GM21367 (cell line): ENCODE results near the gene MAN2B2.

Experiments
- ATAC-seq: cut with Tn5 transposase; IDR thresholded peaks from one replicate; pipeline ENCODE4 v1.9.1; 2021; ENCODE audit not compliant: unreplicated experiment

The MAN2B2 gene

GRCh38 chr4:6566391-6567190 is 8.4 kb upstream of the MAN2B2 start:
- no peak for ATAC-seq

DNA sequence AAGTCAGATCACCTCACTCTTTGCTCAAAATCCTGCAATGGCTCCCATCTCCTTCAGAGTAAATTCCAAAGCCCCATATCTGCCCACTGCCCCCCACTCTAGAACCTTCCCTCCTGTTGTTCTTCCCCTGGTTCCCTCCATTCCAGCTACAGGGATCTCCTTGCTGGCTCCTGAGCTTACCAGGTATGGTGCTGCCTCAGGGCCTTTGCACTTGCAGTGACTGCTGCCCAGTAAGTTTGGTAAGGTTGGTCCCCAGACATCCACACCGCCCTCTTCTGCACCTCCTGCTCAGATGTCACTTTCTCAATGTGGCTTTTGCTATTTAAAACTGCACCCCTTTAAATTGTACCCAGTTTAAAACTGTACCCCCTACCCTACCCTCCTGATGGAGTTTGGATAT is 7.8 kb upstream of the MAN2B2 start:
- no peak for ATAC-seq

DNA sequence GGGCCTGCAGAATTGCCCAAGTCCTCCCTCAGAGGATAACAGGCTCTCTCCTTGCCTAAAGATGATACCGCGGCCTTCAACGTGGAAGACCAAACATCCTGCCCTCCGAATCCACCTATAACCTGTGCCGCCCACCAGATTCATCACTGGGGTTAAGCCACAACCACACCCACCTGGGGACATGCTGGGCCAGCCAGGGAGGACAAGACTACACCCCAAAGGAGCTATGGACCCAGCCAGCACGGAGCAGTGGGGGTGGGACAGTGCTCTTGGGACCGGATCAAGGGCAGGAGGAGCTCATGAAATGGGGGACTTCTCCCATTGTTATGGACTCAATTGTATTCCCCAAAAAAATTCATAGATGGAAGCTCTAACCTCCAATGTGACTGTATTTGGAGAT is 6.8 kb upstream of the MAN2B2 start:
- no peak for ATAC-seq

GRCh38 chr4:6568689-6569332 is 6.2 kb upstream of the MAN2B2 start:
- ATAC-seq, result no peak

- ATAC-seq, result no peak
These were observed 3.4 kb upstream of the MAN2B2 start for GRCh38 chr4:6571608-6572007.

DNA sequence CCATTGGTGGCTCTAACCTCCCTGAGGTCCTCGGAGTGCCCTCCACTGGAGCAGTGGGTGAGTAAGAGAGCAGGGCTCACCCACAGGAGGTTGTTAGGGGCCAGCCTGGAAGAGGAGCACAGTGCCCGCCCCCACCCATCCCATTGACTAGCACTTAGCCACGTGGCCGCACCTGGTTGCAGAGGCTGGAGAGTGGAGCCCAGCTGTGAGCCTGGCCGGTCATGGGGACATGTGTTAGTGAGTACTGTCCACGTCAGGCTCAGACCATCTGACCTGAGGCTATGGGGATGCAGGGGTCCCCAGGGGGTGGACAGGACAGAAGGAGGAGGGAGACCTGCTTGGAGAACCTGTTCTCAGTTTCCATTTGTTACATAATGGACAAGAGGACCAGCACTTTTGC is 1.4 kb upstream of the MAN2B2 start:
- ATAC-seq, result no peak

GRCh38 chr4:6573986-6574746 is 823 bp upstream of the MAN2B2 start:
- no peak for ATAC-seq

- no peak for ATAC-seq
These were observed 683 bp downstream of the MAN2B2 start for GRCh38 chr4:6575503-6576240.

GRCh38 chr4:6576512-6576911 is 1.5 kb downstream of the MAN2B2 start:
- no peak for ATAC-seq

- no peak for ATAC-seq
These were observed 1.9 kb downstream of the MAN2B2 start for GRCh38 chr4:6576932-6577331.

- ATAC-seq, result no peak
These were observed 2.4 kb downstream of the MAN2B2 start for GRCh38 chr4:6577409-6577808.

- ATAC-seq, result no peak
These were observed 3.2 kb downstream of the MAN2B2 start for GRCh38 chr4:6578221-6578620.

- no peak for ATAC-seq
These were observed 5.4 kb downstream of the MAN2B2 start for GRCh38 chr4:6580353-6580752.

DNA sequence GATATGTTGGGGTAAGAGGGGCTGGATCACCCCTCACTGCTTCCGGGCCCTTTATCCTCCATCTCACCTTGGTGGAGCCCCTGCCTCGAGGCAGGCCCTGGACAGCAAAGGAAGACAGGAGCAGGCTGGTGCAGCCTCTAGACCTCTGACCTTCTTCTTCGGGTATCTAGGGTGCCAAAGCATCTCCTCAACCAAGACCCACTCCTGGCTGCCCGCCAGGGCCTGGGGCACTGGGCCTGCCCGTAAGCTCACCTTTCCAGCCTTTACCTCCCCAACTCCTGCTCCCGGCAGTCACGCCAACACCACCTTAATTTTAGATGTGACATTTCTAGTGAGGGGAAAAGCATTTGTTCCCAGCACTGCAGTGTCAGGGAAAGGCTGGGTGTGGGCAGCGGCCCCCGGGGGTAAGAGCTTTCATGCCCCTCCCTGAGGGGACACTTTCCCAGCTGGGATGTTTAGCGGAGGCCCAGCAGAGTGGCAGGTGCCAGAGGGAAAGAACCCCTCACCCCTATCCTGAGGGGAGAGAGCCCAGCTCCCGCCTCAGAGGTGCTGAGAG is 6.7 kb downstream of the MAN2B2 start:
- no peak for ATAC-seq

DNA sequence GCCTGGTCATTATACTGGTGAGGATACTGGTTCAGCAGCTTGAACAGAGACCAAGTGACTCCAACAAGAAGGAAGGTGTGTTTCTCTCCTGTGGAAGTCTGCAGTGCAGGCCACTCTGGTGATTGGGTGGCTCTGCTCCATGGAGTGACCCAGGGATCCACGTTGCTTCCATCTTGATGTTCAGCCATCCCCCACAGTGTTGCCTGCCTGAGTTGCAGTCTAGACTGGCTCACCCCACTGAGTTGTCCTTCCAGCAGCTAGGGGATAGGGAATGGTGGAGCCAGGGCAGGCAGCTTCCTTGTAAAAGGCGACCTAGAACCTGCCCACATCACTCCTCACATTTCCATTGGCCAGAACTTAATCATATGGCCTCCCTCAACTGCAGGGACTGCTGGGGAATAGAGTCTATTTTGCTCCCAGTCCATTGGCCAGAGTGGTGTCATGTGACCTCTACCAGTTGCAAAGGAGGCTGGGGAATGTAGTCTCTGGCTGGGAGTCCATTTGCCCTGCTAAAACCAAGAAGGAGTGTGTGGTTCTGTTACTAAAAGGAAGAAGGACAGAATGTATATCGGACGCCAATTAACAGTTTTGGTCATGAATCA is 8.0 kb downstream of the MAN2B2 start:
- ATAC-seq, result no peak

GRCh38 chr4:6584865-6585264 is 9.9 kb downstream of the MAN2B2 start:
- no peak for ATAC-seq

DNA sequence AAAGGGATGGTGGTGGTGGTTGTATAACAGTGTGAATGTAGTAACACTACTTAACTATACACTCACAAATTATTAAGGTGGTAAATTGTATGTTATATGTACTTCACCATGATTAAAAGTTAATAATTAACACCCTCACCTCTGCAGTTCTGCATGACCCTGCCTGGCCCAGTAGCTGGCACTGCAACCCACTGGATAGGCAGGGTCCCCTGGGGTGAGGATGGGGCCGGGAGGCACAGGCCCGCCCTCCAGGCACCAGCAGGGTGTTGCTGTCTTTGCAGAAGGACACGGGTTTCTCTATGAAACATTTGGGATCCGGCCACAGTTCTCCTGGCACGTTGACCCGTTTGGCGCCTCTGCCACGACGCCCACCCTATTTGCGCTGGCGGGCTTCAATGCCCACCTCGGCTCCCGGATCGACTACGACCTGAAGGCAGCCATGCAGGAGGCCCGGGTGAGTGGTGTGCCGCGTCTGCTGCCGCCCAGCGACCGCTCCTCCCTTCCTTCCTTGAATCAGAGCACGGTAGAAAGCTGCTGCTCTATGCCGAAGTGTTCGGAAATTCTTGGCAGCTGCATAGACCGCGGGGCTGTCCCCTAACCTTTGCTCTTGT is 11.8 kb downstream of the MAN2B2 start:
- ATAC-seq, result no peak

DNA sequence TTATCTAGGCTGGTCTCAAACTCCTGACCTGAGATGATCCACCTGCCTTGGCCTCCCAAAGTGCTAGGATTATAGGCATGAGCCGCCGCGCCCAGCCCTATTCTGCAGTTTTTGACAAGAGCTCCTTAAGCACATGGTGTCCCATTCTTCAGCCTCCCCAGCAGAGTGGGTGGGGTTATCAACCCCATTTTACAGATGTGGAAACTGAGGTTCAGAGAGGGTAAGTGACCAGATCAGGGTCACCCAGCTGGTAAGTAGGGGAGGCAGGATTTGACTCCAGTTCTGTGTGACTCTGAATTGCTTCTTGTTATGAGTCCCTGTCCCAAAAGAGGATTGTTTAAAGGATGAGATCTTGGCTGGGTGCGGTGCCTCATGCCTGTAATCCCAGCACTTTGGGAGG is 14.5 kb downstream of the MAN2B2 start:
- no peak for ATAC-seq

DNA sequence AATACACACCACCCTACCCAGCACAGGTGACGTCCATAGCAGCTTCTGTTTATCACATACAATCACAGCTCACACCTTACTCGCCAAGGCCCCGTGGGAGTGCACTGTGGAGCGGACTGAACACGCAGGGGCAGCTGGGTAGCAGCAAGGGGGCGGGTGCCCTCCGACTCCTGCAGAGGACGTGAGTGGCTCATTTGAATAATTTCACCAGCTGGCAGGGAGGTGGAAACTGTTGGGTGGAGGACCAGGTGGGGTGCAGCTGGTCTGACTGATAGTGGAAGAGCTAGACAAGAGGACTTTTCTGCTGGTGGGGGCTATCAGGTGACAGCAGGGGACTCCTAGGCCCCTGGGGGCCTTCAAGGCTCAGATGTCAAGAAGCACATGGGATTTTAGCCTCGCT is 16.3 kb downstream of the MAN2B2 start:
- ATAC-seq, result no peak

DNA sequence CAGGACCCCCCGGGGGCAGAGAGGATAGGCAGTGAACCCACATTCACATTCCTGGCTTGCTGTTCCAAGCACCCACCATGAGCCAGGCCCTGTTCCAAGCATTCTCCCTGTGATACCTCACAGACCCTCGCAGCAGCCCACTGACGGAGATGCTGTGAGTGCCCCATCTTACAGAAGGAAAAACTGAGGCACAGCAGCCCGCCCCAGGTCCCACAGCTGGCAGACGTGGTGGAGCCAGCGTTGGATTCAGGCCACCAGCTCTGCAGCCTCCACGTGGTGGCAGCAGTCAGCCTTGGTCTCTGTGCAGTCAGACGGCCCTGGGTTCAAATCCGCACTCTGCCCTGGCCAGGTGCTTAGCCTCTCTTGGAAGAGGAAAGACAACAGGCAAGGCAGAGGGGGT is 16.8 kb downstream of the MAN2B2 start:
- no peak for ATAC-seq
